Stimulated activated naive CD8-positive, alpha-beta T cell treated with anti-CD3 and anti-CD28 coated beads, Interleukin-15, Interleukin-2, amounts not matched to agents 100 ng/mL and 50 ng/mL, for 24 hours (primary cell): ENCODE data around the gene GLMP.
"Not testable (repeated sequence)": the region's sequence is repeated elsewhere in the genome, so short reads cannot be mapped to it uniquely, and the experiment has no call there.

Source experiments
- H3K27ac Mint-ChIP-seq: one replicate; pipeline ENCODE4 v1.8.0; 2021; ENCODE audit warnings: mild to moderate bottlenecking, mixed read lengths
- H3K27me3 Mint-ChIP-seq: one replicate; pipeline ENCODE4 v1.8.0; 2021; ENCODE audit warnings: mixed read lengths
- H3K36me3 Mint-ChIP-seq: one replicate; pipeline ENCODE4 v1.8.0; 2021; ENCODE audit warnings: low read depth, mixed read lengths
- H3K4me1 Mint-ChIP-seq: one replicate; pipeline ENCODE4 v1.8.0; 2021; ENCODE audit warnings: low read depth, mixed read lengths
- H3K4me3 Mint-ChIP-seq: one replicate; pipeline ENCODE4 v1.8.0; 2021; ENCODE audit warnings: mild to moderate bottlenecking, mixed read lengths
- H3K9me3 Mint-ChIP-seq: one replicate; pipeline ENCODE4 v1.8.0; 2021; ENCODE audit warnings: mixed read lengths

Gene GLMP, protein sequence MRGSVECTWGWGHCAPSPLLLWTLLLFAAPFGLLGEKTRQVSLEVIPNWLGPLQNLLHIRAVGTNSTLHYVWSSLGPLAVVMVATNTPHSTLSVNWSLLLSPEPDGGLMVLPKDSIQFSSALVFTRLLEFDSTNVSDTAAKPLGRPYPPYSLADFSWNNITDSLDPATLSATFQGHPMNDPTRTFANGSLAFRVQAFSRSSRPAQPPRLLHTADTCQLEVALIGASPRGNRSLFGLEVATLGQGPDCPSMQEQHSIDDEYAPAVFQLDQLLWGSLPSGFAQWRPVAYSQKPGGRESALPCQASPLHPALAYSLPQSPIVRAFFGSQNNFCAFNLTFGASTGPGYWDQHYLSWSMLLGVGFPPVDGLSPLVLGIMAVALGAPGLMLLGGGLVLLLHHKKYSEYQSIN

DNA sequence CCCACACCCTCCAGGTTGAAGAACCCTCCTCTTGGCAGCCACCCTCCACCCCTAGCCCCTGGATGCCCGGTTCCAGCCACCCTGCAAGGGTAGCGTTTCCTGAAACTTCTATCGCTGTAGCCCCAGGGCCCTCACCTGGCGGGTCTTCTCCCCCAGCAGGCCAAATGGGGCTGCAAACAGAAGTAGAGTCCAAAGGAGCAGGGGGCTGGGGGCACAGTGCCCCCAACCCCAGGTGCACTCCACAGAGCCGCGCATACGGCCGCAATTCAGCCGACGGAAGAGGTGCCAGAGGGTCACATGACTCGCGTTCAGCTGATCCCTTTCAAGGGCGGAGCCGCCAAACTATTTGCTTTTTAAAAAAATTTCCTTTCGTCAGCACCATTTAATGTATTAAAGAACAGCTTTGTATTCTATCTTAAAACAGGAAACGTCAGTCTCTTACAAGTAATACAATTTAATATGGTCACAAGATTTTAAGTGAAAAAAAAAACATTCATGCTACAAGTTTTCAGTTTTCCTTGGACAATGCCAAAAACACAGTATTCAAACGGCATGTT, at the start of gene GLMP:
GLMP (minus strand) TSS at position 289 of the 557 bp plus-strand sequence; CDS start at position 255, 34 bp downstream.
- H3K9me3 Mint-ChIP-seq: no peaks in the 10 kb centered on the region
- H3K4me3 Mint-ChIP-seq: peak within 1 kb of the TSS; percentile 85
- H3K27ac Mint-ChIP-seq: no peak within 1 kb of the TSS
- H3K4me1 Mint-ChIP-seq: peaks cover 20% of the 10 kb centered on the region
- H3K36me3 Mint-ChIP-seq: peaks cover 12% of the 10 kb centered on the region
- no peaks in the 10 kb centered on the region for H3K27me3 Mint-ChIP-seq

DNA sequence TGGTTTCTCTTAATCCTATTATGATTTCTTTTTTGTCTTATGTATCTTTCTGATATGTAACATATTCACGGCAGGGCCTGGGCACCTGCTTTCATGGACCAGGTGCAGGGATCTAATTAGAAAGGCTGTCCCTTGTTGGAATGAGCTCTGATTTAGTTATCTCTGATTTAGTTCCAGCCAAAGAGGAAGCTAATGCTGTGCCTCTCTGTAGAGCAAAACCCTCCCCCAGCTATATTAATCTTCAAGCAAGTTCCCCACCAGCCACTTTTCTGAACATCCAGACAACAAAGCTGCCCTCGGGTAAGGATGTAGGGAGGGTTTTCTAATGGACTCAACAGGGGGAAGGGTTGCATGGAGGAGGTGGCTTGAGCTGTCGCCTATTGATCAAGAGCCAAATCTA, 48.9 kb upstream of the GLMP start:
- no peaks in the 10 kb centered on the region for H3K36me3 Mint-ChIP-seq
- H3K27me3 Mint-ChIP-seq: peaks cover 7% of the 10 kb centered on the region
- H3K4me3 Mint-ChIP-seq: no peak overlapping the region
- peaks cover 2% of the 10 kb centered on the region for H3K4me1 Mint-ChIP-seq
- no peak overlapping the region for H3K27ac Mint-ChIP-seq
- no peaks in the 10 kb centered on the region for H3K9me3 Mint-ChIP-seq

DNA sequence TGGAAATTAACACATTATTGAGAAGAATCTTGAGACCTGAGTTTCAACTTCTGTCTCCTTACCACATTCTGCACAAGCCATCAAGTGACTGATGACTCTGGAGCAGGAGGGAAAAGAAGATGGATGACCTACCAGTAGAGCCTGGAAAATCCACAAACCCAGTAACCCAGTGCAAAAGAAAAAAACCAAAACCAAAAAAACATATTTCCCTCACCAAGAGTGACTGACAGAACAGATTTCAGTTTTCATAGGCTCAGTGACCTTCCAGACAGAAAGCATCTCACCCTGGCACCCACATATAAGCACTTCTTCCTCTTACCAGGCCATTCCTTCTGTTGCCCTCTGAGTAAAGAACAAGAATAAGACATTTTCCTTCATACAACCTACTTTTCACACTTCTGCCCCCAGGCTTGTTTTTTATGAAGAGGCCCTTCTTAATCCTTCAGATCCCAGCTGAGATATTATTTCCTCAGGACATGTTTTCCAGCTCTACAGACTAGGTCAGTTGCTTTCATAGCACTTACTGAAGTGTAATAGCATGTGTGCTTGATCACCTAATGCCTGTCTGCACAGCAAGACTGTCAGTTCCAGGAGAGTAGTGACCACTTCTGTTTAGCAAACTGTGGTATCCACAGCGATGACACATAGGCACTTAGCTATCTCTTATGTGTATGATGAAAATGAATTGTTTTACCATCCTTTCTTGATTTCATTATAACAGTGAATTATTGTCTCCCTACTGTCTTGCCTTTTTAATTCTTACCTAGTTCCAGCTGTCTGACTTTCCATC, 46.9 kb upstream of the GLMP start:
- peaks cover 18% of the 10 kb centered on the region for H3K4me1 Mint-ChIP-seq
- no peak overlapping the region for H3K27ac Mint-ChIP-seq
- peaks cover 8% of the 10 kb centered on the region for H3K36me3 Mint-ChIP-seq
- H3K4me3 Mint-ChIP-seq: no peak overlapping the region
- peaks cover 6% of the 10 kb centered on the region for H3K27me3 Mint-ChIP-seq
- H3K9me3 Mint-ChIP-seq: no peaks in the 10 kb centered on the region

- peak within 1 kb of the TSS; percentile 94 for H3K27ac Mint-ChIP-seq
- no peaks in the 10 kb centered on the region for H3K9me3 Mint-ChIP-seq
- H3K4me3 Mint-ChIP-seq: peak within 1 kb of the TSS; percentile 98
- H3K4me1 Mint-ChIP-seq: peaks cover 48% of the 10 kb centered on the region
- peaks cover 45% of the 10 kb centered on the region for H3K36me3 Mint-ChIP-seq
- no peaks in the 10 kb centered on the region for H3K27me3 Mint-ChIP-seq
Measured at GRCh38 chr1:156338180-156338976, 42.9 kb upstream of the GLMP start, which contains the start of the genes CCT3 and TSACC. Gene CCT3 (minus strand): TSS chr1:156338292. CDS start chr1:156338184, 108 bp downstream. Gene TSACC (plus strand): TSS chr1:156338526. CDS start chr1:156339758, 1,232 bp downstream.

GRCh38 chr1:156337888-156338179, 42.4 kb upstream of the GLMP start:
- peaks cover 47% of the 10 kb centered on the region for H3K36me3 Mint-ChIP-seq
- H3K27me3 Mint-ChIP-seq: no peaks in the 10 kb centered on the region
- peaks cover 48% of the 10 kb centered on the region for H3K4me1 Mint-ChIP-seq
- H3K9me3 Mint-ChIP-seq: no peaks in the 10 kb centered on the region
- H3K27ac Mint-ChIP-seq: peak overlapping the region; percentile 94
- H3K4me3 Mint-ChIP-seq: peak overlapping the region; percentile 98

DNA sequence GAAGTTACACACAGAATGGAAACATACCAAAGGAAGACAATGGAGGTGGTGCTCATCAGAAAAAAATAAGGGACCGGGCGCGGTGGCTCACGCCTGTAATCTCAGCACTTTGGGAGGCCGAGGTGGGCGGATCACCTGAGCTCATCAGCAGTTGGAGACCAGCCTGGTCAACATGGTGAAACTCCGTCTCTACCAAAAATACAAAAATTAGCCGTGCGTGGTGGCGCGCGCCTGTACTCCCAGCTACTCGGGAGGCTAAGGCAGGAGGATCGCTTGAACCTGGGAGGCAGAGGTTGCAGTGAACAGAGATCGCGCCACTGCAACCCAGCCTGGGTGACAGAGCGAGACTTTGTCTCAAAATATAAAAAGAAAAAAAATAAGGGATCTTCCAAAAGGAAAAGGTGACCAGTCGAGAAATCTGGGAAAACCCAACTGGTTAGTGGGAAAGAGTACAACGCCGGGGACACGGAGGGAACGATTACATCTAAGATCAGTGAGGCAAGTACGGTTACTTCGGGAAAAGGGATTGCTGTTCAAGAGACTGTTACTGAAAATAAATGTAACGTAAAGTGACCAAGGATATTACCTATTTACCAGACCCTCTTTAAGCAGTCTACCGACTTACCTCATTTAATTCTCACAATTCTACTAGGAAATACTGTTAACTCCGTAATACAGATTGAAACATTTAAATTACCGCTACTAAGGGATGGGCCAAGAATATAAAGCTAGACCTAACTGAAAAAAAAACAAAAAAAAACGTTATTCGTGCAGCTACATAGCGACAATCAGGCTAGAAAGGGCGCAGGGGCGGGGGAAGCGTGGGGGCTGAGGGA, 41.8 kb upstream of the GLMP start:
- peak overlapping the region; percentile 94 for H3K27ac Mint-ChIP-seq
- peak overlapping the region; percentile 98 for H3K4me3 Mint-ChIP-seq
- peaks cover 48% of the 10 kb centered on the region for H3K4me1 Mint-ChIP-seq
- H3K27me3 Mint-ChIP-seq: no peaks in the 10 kb centered on the region
- peaks cover 53% of the 10 kb centered on the region for H3K36me3 Mint-ChIP-seq
- no peaks in the 10 kb centered on the region for H3K9me3 Mint-ChIP-seq

GRCh38 chr1:156336242-156336641, 40.8 kb upstream of the GLMP start:
- no peaks in the 10 kb centered on the region for H3K27me3 Mint-ChIP-seq
- peak overlapping the region; percentile 94 for H3K27ac Mint-ChIP-seq
- H3K4me1 Mint-ChIP-seq: peaks cover 48% of the 10 kb centered on the region
- no peaks in the 10 kb centered on the region for H3K9me3 Mint-ChIP-seq
- H3K4me3 Mint-ChIP-seq: peak overlapping the region; percentile 98
- peaks cover 63% of the 10 kb centered on the region for H3K36me3 Mint-ChIP-seq

GRCh38 chr1:156323179-156323578, 27.7 kb upstream of the GLMP start:
- H3K4me1 Mint-ChIP-seq, H3K4me3 Mint-ChIP-seq, H3K27ac Mint-ChIP-seq, H3K27me3 Mint-ChIP-seq, H3K9me3 Mint-ChIP-seq: not testable (repeated sequence)
- peaks cover 59% of the 10 kb centered on the region for H3K36me3 Mint-ChIP-seq

DNA sequence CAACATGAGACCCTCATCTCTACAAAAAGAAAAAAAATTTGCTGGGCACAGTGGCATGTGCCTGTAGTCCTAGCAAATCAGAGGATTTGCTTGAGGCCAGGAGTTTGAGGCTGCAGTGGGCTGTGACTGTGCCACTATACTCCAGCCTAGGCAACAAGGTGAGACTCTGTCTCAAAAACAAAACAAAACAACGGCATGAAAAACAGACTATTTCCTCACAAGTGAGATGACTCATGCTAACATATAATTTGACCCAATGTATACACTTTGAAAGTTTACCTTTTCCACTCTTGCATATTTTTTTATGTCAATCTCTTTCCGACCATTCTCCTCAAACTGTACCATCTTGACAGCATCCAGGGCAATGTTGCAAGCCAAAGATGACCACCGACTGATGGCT, 25.1 kb upstream of the GLMP start:
- H3K9me3 Mint-ChIP-seq: no peaks in the 10 kb centered on the region
- no peak overlapping the region for H3K4me3 Mint-ChIP-seq
- peak overlapping the region; percentile 26 for H3K27ac Mint-ChIP-seq
- peaks cover 77% of the 10 kb centered on the region for H3K36me3 Mint-ChIP-seq
- H3K27me3 Mint-ChIP-seq: no peaks in the 10 kb centered on the region
- no peaks in the 10 kb centered on the region for H3K4me1 Mint-ChIP-seq

DNA sequence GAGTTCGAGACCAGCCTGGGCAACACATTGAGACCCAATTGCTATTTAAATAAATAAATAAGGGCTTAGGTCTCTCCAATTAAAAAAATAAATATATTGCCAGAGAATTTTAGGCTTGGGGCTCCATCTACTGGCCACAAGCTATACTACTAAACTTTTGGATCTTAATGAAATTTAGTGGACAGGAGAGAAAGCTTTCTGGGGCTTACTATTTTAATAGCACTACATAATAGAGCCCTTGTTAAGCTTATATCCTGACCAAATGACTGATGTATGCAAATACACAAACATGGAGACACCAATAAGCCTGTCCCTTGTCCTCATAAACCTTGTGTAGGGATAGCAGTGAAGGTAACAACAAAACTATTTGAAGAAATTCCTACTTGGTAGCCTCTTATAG, 24.2 kb upstream of the GLMP start:
- Mint-ChIP-seq H3K27me3 (no peaks in the 10 kb centered on the region), H3K9me3 (no peaks in the 10 kb centered on the region), H3K4me1 (no peaks in the 10 kb centered on the region), H3K27ac (no peak overlapping the region), H3K36me3 (peaks cover 75% of the 10 kb centered on the region), H3K4me3 (no peak overlapping the region)

DNA sequence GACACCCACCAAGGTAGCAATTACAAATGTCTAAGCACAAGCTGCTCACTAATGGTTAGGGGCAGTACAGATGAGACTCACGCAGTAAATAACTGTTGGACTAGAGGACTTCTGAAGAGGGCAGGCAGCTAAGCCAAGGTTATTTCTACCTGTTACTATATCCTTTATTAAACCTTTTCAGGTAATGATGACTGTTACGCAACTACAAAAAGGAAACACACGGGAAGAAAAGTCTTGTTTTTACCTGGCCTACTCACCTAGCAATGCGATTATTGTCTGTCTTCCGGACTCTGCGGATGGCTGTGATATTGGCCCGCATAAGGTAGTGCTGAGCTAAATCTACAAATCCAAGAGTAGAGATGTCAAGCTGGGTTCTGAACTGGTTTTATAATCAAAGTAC, 21.4 kb upstream of the GLMP start:
- H3K27me3 Mint-ChIP-seq: no peaks in the 10 kb centered on the region
- H3K4me3 Mint-ChIP-seq: no peak overlapping the region
- no peak overlapping the region for H3K27ac Mint-ChIP-seq
- H3K36me3 Mint-ChIP-seq: peaks cover 79% of the 10 kb centered on the region
- H3K9me3 Mint-ChIP-seq: no peaks in the 10 kb centered on the region
- no peaks in the 10 kb centered on the region for H3K4me1 Mint-ChIP-seq

GRCh38 chr1:156310962-156311361, 15.5 kb upstream of the GLMP start:
- Mint-ChIP-seq H3K36me3 (peaks cover 76% of the 10 kb centered on the region), H3K27me3 (no peaks in the 10 kb centered on the region), H3K27ac (no peak overlapping the region), H3K4me1 (no peaks in the 10 kb centered on the region), H3K9me3 (no peaks in the 10 kb centered on the region), H3K4me3 (no peak overlapping the region)

DNA sequence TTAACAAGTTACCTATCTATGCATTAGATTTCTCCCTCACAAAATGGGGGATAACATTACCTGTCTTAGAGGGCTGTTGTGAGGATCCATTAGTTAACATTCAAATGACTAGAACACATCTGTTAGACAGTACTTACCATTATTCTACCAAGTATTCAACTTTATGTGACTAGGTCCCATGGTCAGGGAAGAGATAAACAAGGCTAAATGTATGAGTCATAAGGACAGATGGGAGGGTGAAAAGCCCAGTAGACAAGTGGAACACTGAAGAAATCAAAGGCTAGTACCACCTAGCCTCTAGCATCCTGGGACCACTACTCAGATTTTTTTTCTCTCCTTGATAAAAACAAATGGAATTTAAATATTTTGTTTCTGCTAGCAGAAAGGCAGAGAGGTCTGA, 12.6 kb upstream of the GLMP start:
- H3K27ac Mint-ChIP-seq: peak overlapping the region; percentile 4
- peaks cover 66% of the 10 kb centered on the region for H3K36me3 Mint-ChIP-seq
- H3K4me3 Mint-ChIP-seq: no peak overlapping the region
- H3K9me3 Mint-ChIP-seq: no peaks in the 10 kb centered on the region
- H3K4me1 Mint-ChIP-seq: no peaks in the 10 kb centered on the region
- no peaks in the 10 kb centered on the region for H3K27me3 Mint-ChIP-seq

DNA sequence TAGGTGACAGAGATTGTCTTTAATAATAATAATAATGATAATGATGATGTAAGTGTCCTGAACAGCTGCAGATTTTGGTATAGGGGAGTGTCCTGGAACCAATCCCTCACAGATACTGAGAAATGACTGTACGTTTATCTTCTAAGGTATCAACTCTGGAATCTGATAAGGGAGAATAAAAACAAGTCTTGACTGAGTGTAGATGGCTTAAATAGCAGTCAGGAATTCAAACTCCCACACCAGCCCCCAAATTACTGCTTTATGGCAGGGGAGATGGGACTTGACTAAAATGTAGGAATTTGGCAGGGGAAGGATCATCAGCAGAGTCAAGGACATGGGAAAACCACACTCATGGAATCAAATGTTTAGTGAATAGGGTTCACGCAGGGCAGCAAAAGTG, 9.7 kb upstream of the GLMP start:
- Mint-ChIP-seq H3K9me3 (no peaks in the 10 kb centered on the region), H3K27ac (no peak overlapping the region), H3K4me3 (no peak overlapping the region), H3K36me3 (peaks cover 42% of the 10 kb centered on the region), H3K27me3 (no peaks in the 10 kb centered on the region), H3K4me1 (no peaks in the 10 kb centered on the region)
